DOHH2 (cell line): ENCODE data around the gene RHOXF2B.
"Not testable (repeated sequence)": the region's sequence is repeated elsewhere in the genome, so short reads cannot be mapped to it uniquely, and the experiment has no call there.

Experiments used
- H3F3A ChIP-seq: fragments of 200-600 bp; sonication (generic), shearing (Covaris generic); 2 replicates; pipeline ENCODE4 v1.6.0; 2016; ENCODE audit warnings: antibody characterized with exemption, mild to moderate bottlenecking; ENCODE audit not compliant: control insufficient read depth, insufficient read depth
- H3K27ac ChIP-seq: fragments of 200-600 bp; sonication (generic); 2 replicates; pipeline ENCODE4 v1.5.1; 2014; ENCODE audit warnings: low read depth, mild to moderate bottlenecking, low read length, moderate library complexity
- H3K27me3 ChIP-seq: fragments of 200-600 bp; sonication (generic); 2 replicates; pipeline ENCODE4 v1.6.1; 2014; ENCODE audit warnings: mild to moderate bottlenecking, low read length, mixed read lengths; ENCODE audit not compliant: control insufficient read depth
- H3K36me3 ChIP-seq: fragments of 200-600 bp; sonication (generic); 2 replicates; pipeline ENCODE4 v1.6.1; 2014; ENCODE audit warnings: mild to moderate bottlenecking, low read length, moderate library complexity, mixed read lengths; ENCODE audit not compliant: control insufficient read depth
- H3K4me1 ChIP-seq: fragments of 200-600 bp; sonication (generic); 2 replicates; pipeline ENCODE4 v1.6.1; 2014; ENCODE audit warnings: mild to moderate bottlenecking, low read length, mixed read lengths; ENCODE audit not compliant: control insufficient read depth
- H3K4me2 ChIP-seq: fragments of 200-600 bp; sonication (generic); 2 replicates; pipeline ENCODE4 v1.6.0; 2014; ENCODE audit warnings: mild to moderate bottlenecking, low read length, moderate library complexity
- H3K4me3 ChIP-seq: fragments of 200-600 bp; sonication (generic); 2 replicates; pipeline ENCODE4 v1.5.1; 2014; ENCODE audit warnings: mild to moderate bottlenecking, low read length, mixed read lengths
- H3K79me2 ChIP-seq: fragments of 200-600 bp; sonication (generic); 2 replicates; pipeline ENCODE4 v1.6.1; 2014; ENCODE audit warnings: mild to moderate bottlenecking, low read length, mixed read lengths; ENCODE audit not compliant: control insufficient read depth
- H3K9me2 ChIP-seq: fragments of 200-600 bp; sonication (generic); replicated peaks from 2 replicates; pipeline ENCODE4 v1.6.1; 2014; ENCODE audit warnings: mild to moderate bottlenecking, low read length, mixed read lengths; ENCODE audit not compliant: control insufficient read depth
- H3K9me3 ChIP-seq: fragments of 200-600 bp; sonication (generic); 2 replicates; pipeline ENCODE4 v1.6.1; 2014; ENCODE audit warnings: antibody characterized with exemption, low read length, mixed read lengths; ENCODE audit not compliant: control insufficient read depth, insufficient read depth
- H4K20me1 ChIP-seq: fragments of 200-600 bp; sonication (generic); 2 replicates; pipeline ENCODE4 v1.6.0; 2014; ENCODE audit warnings: low read depth, mild to moderate bottlenecking, antibody characterized with exemption, low read length, moderate library complexity; ENCODE audit not compliant: control insufficient read depth, insufficient read depth
- CTCF ChIP-seq: fragments of 200-600 bp; sonication (generic); IDR thresholded peaks from one replicate; pipeline ENCODE4 v1.5.1; 2014; ENCODE audit warnings: antibody characterized with exemption, mild to moderate bottlenecking, low read depth, low read length; ENCODE audit not compliant: poor library complexity, severe bottlenecking
- EZH2phosphoT487 ChIP-seq: fragments of 200-600 bp; sonication (generic); IDR thresholded peaks from 2 replicates; pipeline ENCODE4 v1.6.1; 2017; ENCODE audit warnings: borderline replicate concordance, mild to moderate bottlenecking, antibody characterized with exemption, low read length, moderate library complexity, mixed read lengths

RHOXF2B gene

GRCh38 chrX:120077590-120077989 lies at the start of gene RHOXF2B:
TSS of gene RHOXF2B (minus strand) at chrX:120077690. CDS start at chrX:120077552, 138 bp downstream.
- not testable (repeated sequence) for H3K9me3 ChIP-seq, H3K4me2 ChIP-seq, H3K4me3 ChIP-seq

GRCh38 chrX:120125444-120125843 lies 48.0 kb upstream of the RHOXF2B start:
- Histone ChIP-seq H3K4me2 (no peak overlapping the region), H3K4me3 (no peak overlapping the region), H3K27ac (no peak overlapping the region), H3K9me2 (no peaks in the 10 kb centered on the region), H3K9me3 (no peaks in the 10 kb centered on the region), H3F3A (no peaks in the 10 kb centered on the region), H3K4me1 (no peaks in the 10 kb centered on the region), H4K20me1 (no peaks in the 10 kb centered on the region), H3K36me3 (no peaks in the 10 kb centered on the region), H3K27me3 (no peaks in the 10 kb centered on the region), H3K79me2 (no peaks in the 10 kb centered on the region)
- TF ChIP-seq CTCF (no peak), EZH2phosphoT487 (no peak)

More at GRCh38 chrX:120077590-120077989, at the start of gene RHOXF2B:
- not testable (repeated sequence) for H4K20me1 ChIP-seq, H3K79me2 ChIP-seq, H3K36me3 ChIP-seq, H3K4me1 ChIP-seq, H3K27me3 ChIP-seq, H3K9me2 ChIP-seq, H3F3A ChIP-seq, H3K27ac ChIP-seq

GRCh38 chrX:120120223-120120622 lies 42.7 kb upstream of the RHOXF2B start:
- Histone ChIP-seq H3K79me2 (no peaks in the 10 kb centered on the region), H3K4me3 (no peak overlapping the region), H3K9me3 (no peaks in the 10 kb centered on the region), H3F3A (no peaks in the 10 kb centered on the region), H3K36me3 (no peaks in the 10 kb centered on the region), H4K20me1 (no peaks in the 10 kb centered on the region), H3K9me2 (no peaks in the 10 kb centered on the region), H3K4me1 (no peaks in the 10 kb centered on the region), H3K4me2 (no peak overlapping the region), H3K27ac (no peak overlapping the region), H3K27me3 (no peaks in the 10 kb centered on the region)
- TF ChIP-seq EZH2phosphoT487 = no peak
- no peak for TF ChIP-seq CTCF

GRCh38 chrX:120115438-120115963 lies 38.0 kb upstream of the RHOXF2B start, which contains the start of gene RHOXF1:
TSS of gene RHOXF1 (minus strand) at chrX:120115913. CDS start at chrX:120115862, 51 bp downstream.
- Histone ChIP-seq H3K9me3 (no peaks in the 10 kb centered on the region), H3K36me3 (no peaks in the 10 kb centered on the region), H3K27ac (no peak within 1 kb of the TSS), H3K27me3 (no peaks in the 10 kb centered on the region), H4K20me1 (no peaks in the 10 kb centered on the region), H3K4me3 (no peak within 1 kb of the TSS), H3K9me2 (no peaks in the 10 kb centered on the region), H3F3A (no peaks in the 10 kb centered on the region), H3K4me1 (no peaks in the 10 kb centered on the region), H3K79me2 (no peaks in the 10 kb centered on the region), H3K4me2 (no peak within 1 kb of the TSS)
- no peak for TF ChIP-seq EZH2phosphoT487
- TF ChIP-seq CTCF = no peak
